Nephron (organoid): ENCODE measurements around the gene NDUFA13.

Experiments used
- H3K27ac Mint-ChIP-seq, 3 experiments: 2 replicates each; pipeline ENCODE4 v1.8.0; 2020; ENCODE audit warnings: mixed read lengths in 3 of 3, mild to moderate bottlenecking in 2 of 3, moderate library complexity in 1 of 3
- H3K27me3 Mint-ChIP-seq: 2 replicates; pipeline ENCODE4 v1.8.0; 2021; ENCODE audit warnings: low read depth, mild to moderate bottlenecking, moderate library complexity, mixed read lengths
- H3K36me3 Mint-ChIP-seq: 2 replicates; pipeline ENCODE4 v1.8.0; 2020; ENCODE audit warnings: low read depth, mixed read lengths
- H3K4me1 Mint-ChIP-seq: 2 replicates; pipeline ENCODE4 v1.8.0; 2020; ENCODE audit warnings: mixed read lengths
- H3K4me3 Mint-ChIP-seq, 3 experiments: 2 replicates each; pipeline ENCODE4 v1.8.0; 2020; ENCODE audit warnings: mild to moderate bottlenecking in 3 of 3, mixed read lengths in 3 of 3, moderate library complexity in 2 of 3
- H3K9me3 Mint-ChIP-seq: 2 replicates; pipeline ENCODE4 v1.8.0; 2020; ENCODE audit warnings: mixed read lengths
- TF ChIP-seq, protein P1 (sequence below), 3 experiments: fragments of 200-600 bp; sonication (generic); IDR thresholded peaks; one replicate each; pipeline ENCODE4 v1.5.0; 2021; ENCODE audit warnings: antibody characterized with exemption in 3 of 3; ENCODE audit not compliant: unreplicated experiment in 3 of 3

Gene NDUFA13

DNA sequence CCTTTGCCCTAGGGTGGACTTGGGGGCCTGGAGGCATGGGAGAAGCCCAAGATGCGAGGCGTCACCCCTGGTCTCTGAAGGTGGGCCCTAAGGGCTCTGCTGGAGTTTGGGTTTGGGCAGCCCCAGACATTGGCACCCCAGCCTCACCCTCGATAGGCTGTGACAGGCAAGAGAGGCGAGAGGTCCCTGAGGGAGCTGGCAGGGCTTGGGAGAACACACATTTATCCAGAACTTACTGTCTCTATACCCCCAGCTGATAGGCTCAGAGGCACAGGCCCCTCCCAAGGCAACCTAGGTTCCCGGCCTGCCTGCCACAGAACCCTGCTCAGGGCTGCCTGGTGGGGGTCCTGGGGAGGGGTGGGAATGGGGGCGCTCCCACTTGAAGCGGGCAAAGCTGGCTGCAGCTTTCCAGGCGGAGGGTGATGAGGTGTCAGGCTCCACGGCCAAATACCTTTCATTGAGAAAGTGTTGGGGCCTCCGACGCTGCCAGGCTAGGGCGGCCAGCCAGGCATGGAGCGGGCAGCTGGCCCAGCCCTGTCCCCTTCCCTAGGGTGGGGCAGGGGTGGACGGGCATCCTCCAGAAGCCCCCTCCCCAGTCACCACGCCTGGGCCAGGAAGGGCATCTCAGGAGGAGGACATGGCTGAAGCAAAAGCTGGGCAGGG is 31.8 kb downstream of the NDUFA13 start:
- H3K27me3 Mint-ChIP-seq, result peaks cover 5% of the 10 kb centered on the region
- no peaks in the 10 kb centered on the region for H3K36me3 Mint-ChIP-seq
- H3K4me3 Mint-ChIP-seq, result no peak overlapping the region

DNA sequence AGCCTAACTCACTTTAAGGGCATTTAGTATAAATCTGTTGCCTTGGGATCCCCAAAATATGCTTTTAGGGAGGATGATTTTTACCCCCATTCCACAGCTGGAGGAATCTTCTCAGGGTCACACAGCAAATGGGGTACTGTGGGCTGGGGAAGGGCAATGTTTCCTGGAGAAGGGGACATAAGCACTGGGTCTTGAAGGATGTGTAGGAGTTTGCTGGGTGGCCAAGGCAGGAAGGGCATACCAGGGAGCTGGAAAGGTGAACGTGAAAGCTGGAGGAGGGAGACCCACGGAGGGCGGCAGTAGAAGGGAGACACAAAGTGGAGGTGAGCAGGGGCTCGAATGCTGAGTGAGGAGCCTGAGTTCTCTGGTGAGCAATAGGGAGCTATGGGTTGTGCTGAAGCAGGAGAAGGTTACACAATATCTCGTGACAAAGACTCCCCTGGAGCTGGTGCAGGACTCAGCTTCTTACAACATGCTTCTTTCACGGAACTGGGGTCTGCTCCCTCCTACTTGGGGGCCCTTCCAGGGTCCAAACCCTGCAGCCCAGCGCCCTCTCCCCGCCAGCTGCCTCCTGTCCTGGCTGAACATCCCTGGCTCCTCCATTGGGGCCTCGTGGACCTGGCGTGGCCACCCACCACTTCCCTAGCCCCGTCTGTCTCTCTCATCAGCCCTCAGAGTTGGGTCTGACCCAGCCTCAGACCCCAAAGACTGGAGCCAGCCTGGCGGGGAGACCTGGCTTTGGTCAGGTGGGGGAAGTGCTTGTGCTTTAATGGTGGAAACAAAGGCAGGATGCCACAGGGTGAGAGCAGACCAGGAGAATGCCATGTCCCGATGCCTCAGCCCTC is 33.1 kb downstream of the NDUFA13 start:
- Mint-ChIP-seq H3K9me3 (no peaks in the 10 kb centered on the region), H3K27me3 (peaks cover 5% of the 10 kb centered on the region)

More for the DNA sequence above, 31.8 kb downstream of the NDUFA13 start:
- Mint-ChIP-seq H3K27ac (no peak overlapping the region), H3K4me1 (peaks cover 16% of the 10 kb centered on the region), H3K9me3 (no peaks in the 10 kb centered on the region)
- TF ChIP-seq, protein P1, sequence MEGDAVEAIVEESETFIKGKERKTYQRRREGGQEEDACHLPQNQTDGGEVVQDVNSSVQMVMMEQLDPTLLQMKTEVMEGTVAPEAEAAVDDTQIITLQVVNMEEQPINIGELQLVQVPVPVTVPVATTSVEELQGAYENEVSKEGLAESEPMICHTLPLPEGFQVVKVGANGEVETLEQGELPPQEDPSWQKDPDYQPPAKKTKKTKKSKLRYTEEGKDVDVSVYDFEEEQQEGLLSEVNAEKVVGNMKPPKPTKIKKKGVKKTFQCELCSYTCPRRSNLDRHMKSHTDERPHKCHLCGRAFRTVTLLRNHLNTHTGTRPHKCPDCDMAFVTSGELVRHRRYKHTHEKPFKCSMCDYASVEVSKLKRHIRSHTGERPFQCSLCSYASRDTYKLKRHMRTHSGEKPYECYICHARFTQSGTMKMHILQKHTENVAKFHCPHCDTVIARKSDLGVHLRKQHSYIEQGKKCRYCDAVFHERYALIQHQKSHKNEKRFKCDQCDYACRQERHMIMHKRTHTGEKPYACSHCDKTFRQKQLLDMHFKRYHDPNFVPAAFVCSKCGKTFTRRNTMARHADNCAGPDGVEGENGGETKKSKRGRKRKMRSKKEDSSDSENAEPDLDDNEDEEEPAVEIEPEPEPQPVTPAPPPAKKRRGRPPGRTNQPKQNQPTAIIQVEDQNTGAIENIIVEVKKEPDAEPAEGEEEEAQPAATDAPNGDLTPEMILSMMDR (IDR thresholded peaks at IDR 0.05; ENCODE audit: unreplicated experiment in 3 of 3), result no peak

DNA sequence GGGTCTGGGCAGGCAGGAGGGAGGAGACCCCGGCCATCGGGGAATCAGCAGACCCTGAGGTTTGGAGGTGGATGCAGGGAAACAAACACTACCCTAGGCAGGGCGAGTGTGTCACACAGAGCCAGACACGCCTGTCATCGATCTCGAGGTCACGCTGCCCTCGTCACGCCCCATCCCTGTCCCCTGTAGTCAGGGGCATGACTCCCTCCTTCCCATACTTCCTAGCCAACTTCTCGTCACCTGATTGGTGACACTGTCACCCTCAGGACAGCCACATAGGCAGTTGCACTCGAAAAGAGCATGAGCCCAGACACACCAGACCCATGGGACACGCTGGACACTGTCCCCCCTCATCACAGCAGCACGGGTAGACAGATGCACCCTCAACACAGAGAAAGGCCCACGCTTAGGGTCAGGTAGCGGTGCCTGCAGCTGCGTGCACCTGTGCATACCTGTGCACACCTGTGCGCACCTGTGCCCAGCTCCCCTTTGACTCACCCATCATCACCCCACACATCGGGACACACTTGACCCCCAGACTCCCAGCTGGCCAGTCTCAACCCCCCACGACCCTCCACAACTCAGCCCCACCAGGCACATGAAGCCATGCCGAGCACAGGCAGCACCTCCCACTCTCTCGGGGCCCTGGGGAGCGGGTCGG is 33.9 kb downstream of the NDUFA13 start:
- TF ChIP-seq, protein P1 (IDR thresholded peaks at IDR 0.05; ENCODE audit: unreplicated experiment in 3 of 3), result no peak
- H3K9me3 Mint-ChIP-seq, result no peaks in the 10 kb centered on the region
- peaks cover 16% of the 10 kb centered on the region for H3K4me1 Mint-ChIP-seq
- no peaks in the 10 kb centered on the region for H3K36me3 Mint-ChIP-seq
- H3K27me3 Mint-ChIP-seq, result peaks cover 5% of the 10 kb centered on the region
- peak overlapping the region in 2 of 3 experiments; percentile 26 to 42 for H3K27ac Mint-ChIP-seq
- no peak overlapping the region for H3K4me3 Mint-ChIP-seq

More for the DNA sequence above, 33.1 kb downstream of the NDUFA13 start:
- Mint-ChIP-seq H3K27ac (peak overlapping the region in 2 of 3 experiments; percentile 8 to 26), H3K36me3 (no peaks in the 10 kb centered on the region), H3K4me1 (peaks cover 16% of the 10 kb centered on the region), H3K4me3 (no peak overlapping the region)
- TF ChIP-seq, protein P1 (IDR thresholded peaks at IDR 0.05; ENCODE audit: unreplicated experiment in 3 of 3), result no peak

DNA sequence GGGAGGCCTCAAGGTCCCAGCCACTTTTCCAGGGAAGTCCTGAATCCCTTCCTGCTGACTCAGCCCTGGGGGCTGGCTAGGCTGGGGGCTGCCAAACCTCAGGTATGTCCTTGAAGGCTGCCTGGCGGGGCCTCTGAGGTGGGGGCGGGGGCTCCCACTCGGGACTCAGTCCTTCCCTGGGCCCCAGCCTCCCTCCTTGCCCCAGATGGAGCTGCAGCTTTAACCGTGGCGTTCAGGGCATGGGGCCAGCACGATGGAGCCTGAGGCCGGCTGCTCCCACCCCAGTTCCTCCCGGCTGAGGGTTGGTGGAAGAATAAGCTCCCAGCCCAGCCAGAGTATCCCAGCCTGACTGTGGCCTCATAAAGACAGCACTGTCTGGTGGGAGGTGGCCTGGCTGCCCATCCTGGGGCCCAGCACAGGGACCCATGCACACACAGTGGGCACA is 34.5 kb downstream of the NDUFA13 start:
- no peaks in the 10 kb centered on the region for H3K9me3 Mint-ChIP-seq
- no peaks in the 10 kb centered on the region for H3K36me3 Mint-ChIP-seq
- TF ChIP-seq, protein P1 (IDR thresholded peaks at IDR 0.05; ENCODE audit: unreplicated experiment in 3 of 3), result no peak
- H3K4me3 Mint-ChIP-seq, result no peak overlapping the region
- H3K27ac Mint-ChIP-seq, result peak overlapping the region in 1 of 3 experiments; percentile 66
- H3K27me3 Mint-ChIP-seq, result peaks cover 5% of the 10 kb centered on the region
- H3K4me1 Mint-ChIP-seq, result peaks cover 16% of the 10 kb centered on the region

DNA sequence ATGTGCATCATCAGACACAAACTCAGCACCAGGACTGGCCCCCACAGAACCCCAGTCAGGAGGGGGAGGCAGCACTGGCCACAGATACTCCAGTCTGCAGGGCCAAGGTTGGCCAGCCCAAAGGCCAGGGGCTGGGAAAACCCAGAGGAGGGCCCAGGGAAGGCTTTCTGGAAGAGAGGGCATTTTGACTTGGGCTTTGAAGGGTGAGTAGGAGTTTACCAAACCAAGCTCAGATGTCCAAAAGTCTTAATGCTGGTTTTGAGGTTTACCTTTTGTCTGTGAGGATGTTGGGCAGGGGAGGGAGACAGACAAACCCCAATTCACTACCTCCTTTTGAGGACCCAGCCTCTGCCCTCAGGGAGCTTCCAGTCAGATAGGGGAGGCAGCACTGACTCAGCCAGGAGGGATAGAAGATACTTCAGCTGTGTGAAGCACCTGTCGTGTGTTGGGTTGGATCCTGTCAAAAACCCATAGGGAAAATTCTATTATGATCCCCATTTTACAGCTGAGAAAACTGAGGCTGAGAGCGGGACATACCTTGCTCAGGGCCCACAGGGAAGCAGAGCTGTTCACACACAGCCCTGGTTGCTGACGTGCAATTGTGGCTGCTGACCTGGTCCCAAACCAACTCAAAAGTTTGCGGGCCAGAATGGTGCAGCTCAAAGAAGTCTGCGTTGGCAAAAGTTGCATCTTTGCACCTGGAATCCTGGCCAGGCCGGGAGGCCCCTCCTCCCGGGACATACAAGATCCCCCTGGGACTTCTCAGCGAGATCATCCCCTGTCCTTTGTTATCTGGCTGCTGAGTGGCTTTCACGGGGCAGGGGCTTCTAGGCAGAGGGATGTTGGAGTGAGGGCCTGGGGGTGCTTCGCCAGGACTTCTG is 35.2 kb downstream of the NDUFA13 start:
- Mint-ChIP-seq H3K4me1 (peaks cover 16% of the 10 kb centered on the region), H3K27me3 (peaks cover 5% of the 10 kb centered on the region), H3K36me3 (no peaks in the 10 kb centered on the region), H3K9me3 (no peaks in the 10 kb centered on the region), H3K4me3 (no peak overlapping the region), H3K27ac (peak overlapping the region in 1 of 3 experiments; percentile 66)
- TF ChIP-seq, protein P1 (IDR thresholded peaks at IDR 0.05; ENCODE audit: unreplicated experiment in 3 of 3), result no peak
